Measurements from ENCODE around the gene SPAG5. TPM values are rescaled to one million over a fixed set of nuclear protein-coding genes. Genes with fewer than 3 reads are reported as not detected.

Gene SPAG5
- total and polyA plus RNA-seq, 4 donors, result 10.6 to 41.8 (median 12.8) TPM

DNA sequence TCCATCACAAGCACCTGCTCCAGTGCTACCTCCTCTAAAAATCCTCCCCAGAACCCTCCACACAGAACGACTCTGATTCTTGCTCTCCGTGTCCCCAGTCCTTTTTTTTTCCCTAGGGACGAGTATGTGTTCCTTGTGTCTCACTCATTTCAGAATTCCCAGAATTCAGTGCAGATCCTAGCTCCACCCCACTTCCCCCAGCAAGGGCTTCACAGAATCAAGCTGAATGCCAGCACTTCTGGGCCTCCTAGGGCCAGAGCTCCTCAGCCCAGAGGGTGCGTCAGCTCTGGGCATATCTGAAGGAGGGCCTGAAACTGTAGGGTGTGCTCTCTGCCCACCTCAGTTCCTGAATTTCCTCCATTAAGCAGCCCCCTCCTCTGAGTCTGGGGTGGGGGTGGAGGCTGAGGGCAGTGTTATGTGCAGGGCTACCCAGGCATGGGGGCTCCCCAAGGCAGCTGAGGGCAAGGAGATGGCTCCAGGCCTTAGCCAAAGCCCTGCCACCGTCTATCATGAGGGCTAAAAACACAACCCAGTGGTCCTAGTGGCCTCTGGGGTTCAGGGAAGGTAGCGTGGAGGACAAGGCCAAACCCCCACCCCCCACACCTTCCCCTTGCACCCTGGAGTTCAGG, 52.9 kb downstream of the SPAG5 start:
- H3K27ac ChIP-seq (ENCODE audit: low read depth in 1 of 2, low read length in 2 of 2), result no peak overlapping the region
- no peak for TF ChIP-seq HNF4A (conservative IDR thresholded peaks at IDR 0.05)
- peaks cover 0 to 6% (median 2%) of the 10 kb centered on the region in 4 donors for H3K36me3 ChIP-seq (ENCODE audit: control insufficient read depth in 4 of 4, insufficient read depth in 3 of 4, low read depth in 1 of 4, low read length in 3 of 4)
- no peak overlapping the region for H3K9ac ChIP-seq (ENCODE audit: low read depth in 1 of 2, low read length in 2 of 2)
- no peaks in the 10 kb centered on the region for H3K9me3 ChIP-seq (ENCODE audit: control insufficient read depth in 4 of 4, low read length in 3 of 4)
- no peak overlapping the region for H3K4me3 ChIP-seq (ENCODE audit: low read depth in 1 of 3, low read length in 3 of 3)
- no peak for DNase-seq (ENCODE audit: low spot score)
- H3K27me3 ChIP-seq (ENCODE audit: control insufficient read depth in 4 of 4, insufficient read depth in 4 of 4, low read length in 3 of 4), result no peaks in the 10 kb centered on the region
- WGBS, result 85% methylated on average over 6 of the region's 6 CpGs
- peaks cover 0 to 2% (median 0%) of the 10 kb centered on the region in 4 donors for H3K4me1 ChIP-seq (ENCODE audit: control insufficient read depth in 4 of 4, insufficient read depth in 4 of 4, low read length in 3 of 4)

DNA sequence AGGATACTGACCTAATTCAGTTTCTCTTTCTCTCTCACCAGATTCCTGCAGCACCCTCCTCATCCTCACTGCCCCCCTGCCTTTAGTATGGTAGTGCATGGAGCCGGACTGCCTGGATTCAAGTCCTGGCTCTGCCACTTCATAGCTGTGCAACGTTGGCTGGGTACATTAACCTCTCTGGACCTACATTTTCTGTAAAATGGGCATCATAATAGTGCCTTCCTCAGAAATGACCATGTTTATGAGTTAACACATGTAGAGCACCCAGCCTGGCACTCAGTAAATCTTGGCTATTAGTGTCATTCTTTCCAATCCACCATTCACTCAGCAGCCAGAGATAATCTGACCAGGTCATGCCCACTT, 53.7 kb downstream of the SPAG5 start:
- peaks cover 0 to 2% (median 0%) of the 10 kb centered on the region in 4 donors for H3K4me1 ChIP-seq (ENCODE audit: control insufficient read depth in 4 of 4, insufficient read depth in 4 of 4, low read length in 3 of 4)
- H3K4me3 ChIP-seq (ENCODE audit: low read depth in 1 of 3, low read length in 3 of 3), result no peak overlapping the region
- H3K9ac ChIP-seq (ENCODE audit: low read depth in 1 of 2, low read length in 2 of 2), result no peak overlapping the region
- no peaks in the 10 kb centered on the region for H3K27me3 ChIP-seq (ENCODE audit: control insufficient read depth in 4 of 4, insufficient read depth in 4 of 4, low read length in 3 of 4)
- TF ChIP-seq TAF1 (conservative IDR thresholded peaks at IDR 0.05) (no peak), RAD21 (IDR thresholded peaks at IDR 0.05) (no peak), RXRA (IDR thresholded peaks at IDR 0.05) (no peak), SP1 (IDR thresholded peaks at IDR 0.05) (no peak), FOXA2 (IDR thresholded peaks at IDR 0.05) (no peak), YY1 (IDR thresholded peaks at IDR 0.05) (no peak), JUND (IDR thresholded peaks at IDR 0.05) (no peak), EGR1 (IDR thresholded peaks at IDR 0.05; ENCODE audit: low read depth in 2 of 2) (no peak)
- TF ChIP-seq, protein P1, sequence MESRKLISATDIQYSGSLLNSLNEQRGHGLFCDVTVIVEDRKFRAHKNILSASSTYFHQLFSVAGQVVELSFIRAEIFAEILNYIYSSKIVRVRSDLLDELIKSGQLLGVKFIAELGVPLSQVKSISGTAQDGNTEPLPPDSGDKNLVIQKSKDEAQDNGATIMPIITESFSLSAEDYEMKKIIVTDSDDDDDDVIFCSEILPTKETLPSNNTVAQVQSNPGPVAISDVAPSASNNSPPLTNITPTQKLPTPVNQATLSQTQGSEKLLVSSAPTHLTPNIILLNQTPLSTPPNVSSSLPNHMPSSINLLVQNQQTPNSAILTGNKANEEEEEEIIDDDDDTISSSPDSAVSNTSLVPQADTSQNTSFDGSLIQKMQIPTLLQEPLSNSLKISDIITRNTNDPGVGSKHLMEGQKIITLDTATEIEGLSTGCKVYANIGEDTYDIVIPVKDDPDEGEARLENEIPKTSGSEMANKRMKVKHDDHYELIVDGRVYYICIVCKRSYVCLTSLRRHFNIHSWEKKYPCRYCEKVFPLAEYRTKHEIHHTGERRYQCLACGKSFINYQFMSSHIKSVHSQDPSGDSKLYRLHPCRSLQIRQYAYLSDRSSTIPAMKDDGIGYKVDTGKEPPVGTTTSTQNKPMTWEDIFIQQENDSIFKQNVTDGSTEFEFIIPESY (IDR thresholded peaks at IDR 0.05), result no peak
- TF ChIP-seq, protein P2, sequence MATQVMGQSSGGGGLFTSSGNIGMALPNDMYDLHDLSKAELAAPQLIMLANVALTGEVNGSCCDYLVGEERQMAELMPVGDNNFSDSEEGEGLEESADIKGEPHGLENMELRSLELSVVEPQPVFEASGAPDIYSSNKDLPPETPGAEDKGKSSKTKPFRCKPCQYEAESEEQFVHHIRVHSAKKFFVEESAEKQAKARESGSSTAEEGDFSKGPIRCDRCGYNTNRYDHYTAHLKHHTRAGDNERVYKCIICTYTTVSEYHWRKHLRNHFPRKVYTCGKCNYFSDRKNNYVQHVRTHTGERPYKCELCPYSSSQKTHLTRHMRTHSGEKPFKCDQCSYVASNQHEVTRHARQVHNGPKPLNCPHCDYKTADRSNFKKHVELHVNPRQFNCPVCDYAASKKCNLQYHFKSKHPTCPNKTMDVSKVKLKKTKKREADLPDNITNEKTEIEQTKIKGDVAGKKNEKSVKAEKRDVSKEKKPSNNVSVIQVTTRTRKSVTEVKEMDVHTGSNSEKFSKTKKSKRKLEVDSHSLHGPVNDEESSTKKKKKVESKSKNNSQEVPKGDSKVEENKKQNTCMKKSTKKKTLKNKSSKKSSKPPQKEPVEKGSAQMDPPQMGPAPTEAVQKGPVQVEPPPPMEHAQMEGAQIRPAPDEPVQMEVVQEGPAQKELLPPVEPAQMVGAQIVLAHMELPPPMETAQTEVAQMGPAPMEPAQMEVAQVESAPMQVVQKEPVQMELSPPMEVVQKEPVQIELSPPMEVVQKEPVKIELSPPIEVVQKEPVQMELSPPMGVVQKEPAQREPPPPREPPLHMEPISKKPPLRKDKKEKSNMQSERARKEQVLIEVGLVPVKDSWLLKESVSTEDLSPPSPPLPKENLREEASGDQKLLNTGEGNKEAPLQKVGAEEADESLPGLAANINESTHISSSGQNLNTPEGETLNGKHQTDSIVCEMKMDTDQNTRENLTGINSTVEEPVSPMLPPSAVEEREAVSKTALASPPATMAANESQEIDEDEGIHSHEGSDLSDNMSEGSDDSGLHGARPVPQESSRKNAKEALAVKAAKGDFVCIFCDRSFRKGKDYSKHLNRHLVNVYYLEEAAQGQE (IDR thresholded peaks at IDR 0.05), result no peak
- TF ChIP-seq, protein P3, sequence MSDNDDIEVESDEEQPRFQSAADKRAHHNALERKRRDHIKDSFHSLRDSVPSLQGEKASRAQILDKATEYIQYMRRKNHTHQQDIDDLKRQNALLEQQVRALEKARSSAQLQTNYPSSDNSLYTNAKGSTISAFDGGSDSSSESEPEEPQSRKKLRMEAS (IDR thresholded peaks at IDR 0.05), result no peak
- peaks cover 0 to 6% (median 2%) of the 10 kb centered on the region in 4 donors for H3K36me3 ChIP-seq (ENCODE audit: control insufficient read depth in 4 of 4, insufficient read depth in 3 of 4, low read depth in 1 of 4, low read length in 3 of 4)
- no peak for DNase-seq (ENCODE audit: low spot score)
- WGBS, result 80% methylated on average over 2 of the region's 2 CpGs
- H3K9me3 ChIP-seq (ENCODE audit: control insufficient read depth in 4 of 4, low read length in 3 of 4), result no peaks in the 10 kb centered on the region
- H3K27ac ChIP-seq (ENCODE audit: low read depth in 1 of 2, low read length in 2 of 2), result no peak overlapping the region

Measured in liver (tissue), 9 donors.